Duodenal mucosa (tissue), 2 donors: Measurements from ENCODE around the gene CCBE1.

ENCODE experiments used
- H3K27ac ChIP-seq: one replicate; pipeline ENCODE4 v1.7.0; 2013; ENCODE audit warnings: low read depth, low read length
- H3K27me3 ChIP-seq, 2 donors: one replicate each; pipeline ENCODE4 v1.7.0; 2013; ENCODE audit warnings: low read length in 2 of 2, control low read depth in 1 of 2; ENCODE audit not compliant: insufficient read depth in 2 of 2, control insufficient read depth in 1 of 2
- H3K36me3 ChIP-seq, 2 donors: one replicate each; pipeline ENCODE4 v1.7.0; 2013; ENCODE audit warnings: low read length in 2 of 2, control low read depth in 1 of 2; ENCODE audit not compliant: insufficient read depth in 2 of 2, control insufficient read depth in 1 of 2
- H3K4me1 ChIP-seq, 2 donors: one replicate each; pipeline ENCODE4 v1.7.0; 2013; ENCODE audit warnings: low read length in 2 of 2, control low read depth in 1 of 2; ENCODE audit not compliant: insufficient read depth in 2 of 2, control insufficient read depth in 1 of 2
- H3K4me3 ChIP-seq, 2 donors: one replicate each; pipeline ENCODE4 v1.7.0; 2013; ENCODE audit warnings: low read length in 2 of 2, low read depth in 1 of 2
- H3K9ac ChIP-seq, 2 donors: one replicate each; pipeline ENCODE4 v1.7.0; 2013; ENCODE audit warnings: low read length in 2 of 2, low read depth in 1 of 2
- H3K9me3 ChIP-seq, 2 donors: one replicate each; pipeline ENCODE4 v1.7.0; 2013; ENCODE audit warnings: low read length in 2 of 2, control low read depth in 1 of 2; ENCODE audit not compliant: control insufficient read depth in 1 of 2

CCBE1 gene

DNA sequence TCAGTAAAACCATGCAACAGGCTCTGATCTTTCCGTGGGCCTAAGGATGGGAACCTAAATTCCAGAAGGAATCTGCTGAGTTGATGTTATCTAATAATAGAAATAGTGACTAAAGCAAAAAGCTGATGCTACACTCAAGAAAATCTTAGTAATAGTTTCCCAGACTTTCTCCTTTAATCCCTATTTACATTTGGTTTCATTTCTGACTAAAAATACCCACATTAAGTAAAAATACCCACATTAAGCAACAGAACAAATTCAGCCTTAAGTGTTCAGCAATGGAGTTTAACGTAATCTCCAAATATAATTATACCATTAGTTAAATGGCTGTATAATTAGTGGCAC lies 50.3 kb downstream of the CCBE1 start:
- no peak overlapping the region for H3K9ac ChIP-seq
- H3K9me3 ChIP-seq: no peaks in the 10 kb centered on the region
- H3K27me3 ChIP-seq: peaks cover 0 to 3% of the 10 kb centered on the region in 2 donors
- no peak overlapping the region for H3K4me3 ChIP-seq
- no peak overlapping the region for H3K27ac ChIP-seq
- no peaks in the 10 kb centered on the region for H3K36me3 ChIP-seq
- H3K4me1 ChIP-seq: no peaks in the 10 kb centered on the region

- Histone ChIP-seq H3K9ac (no peak overlapping the region), H3K36me3 (no peaks in the 10 kb centered on the region), H3K27ac (no peak overlapping the region), H3K9me3 (no peaks in the 10 kb centered on the region), H3K4me1 (no peaks in the 10 kb centered on the region), H3K4me3 (no peak overlapping the region), H3K27me3 (peaks cover 0 to 3% of the 10 kb centered on the region in 2 donors)
These were observed 50.8 kb downstream of the CCBE1 start for GRCh38 chr18:59646228-59646962.

DNA sequence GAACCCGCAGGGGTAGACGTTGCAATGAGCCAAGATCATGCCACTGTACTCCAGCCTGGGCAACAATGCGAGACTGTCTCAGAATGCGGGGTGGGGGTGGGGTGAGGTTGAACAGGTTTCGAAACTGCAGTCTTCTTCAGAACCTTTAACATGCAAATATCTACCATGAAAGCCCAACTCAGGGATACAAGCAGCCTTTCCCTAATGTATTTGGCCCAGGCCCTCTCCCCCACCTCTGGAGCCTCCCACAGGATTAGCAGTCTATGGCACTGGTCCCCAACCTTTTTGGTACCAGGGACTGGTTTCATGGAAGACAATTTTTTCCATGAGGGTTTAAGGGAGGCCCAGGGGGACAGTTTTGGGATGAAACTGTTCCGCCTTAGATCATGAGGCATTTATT lies 53.5 kb downstream of the CCBE1 start:
- Histone ChIP-seq H3K4me1 (no peaks in the 10 kb centered on the region), H3K9me3 (no peaks in the 10 kb centered on the region), H3K27ac (no peak overlapping the region)

GRCh38 chr18:59640721-59641120 lies 56.5 kb downstream of the CCBE1 start:
- H3K9ac ChIP-seq: no peak overlapping the region
- H3K36me3 ChIP-seq: no peaks in the 10 kb centered on the region
- H3K4me3 ChIP-seq: no peak overlapping the region
- no peaks in the 10 kb centered on the region for H3K27me3 ChIP-seq
- H3K4me1 ChIP-seq: no peaks in the 10 kb centered on the region
- no peak overlapping the region for H3K27ac ChIP-seq
- no peaks in the 10 kb centered on the region for H3K9me3 ChIP-seq

More for the DNA sequence above, 53.5 kb downstream of the CCBE1 start:
- Histone ChIP-seq H3K9ac (no peak overlapping the region), H3K27me3 (no peaks in the 10 kb centered on the region), H3K36me3 (no peaks in the 10 kb centered on the region), H3K4me3 (no peak overlapping the region)

GRCh38 chr18:59639821-59640220 lies 57.4 kb downstream of the CCBE1 start:
- Histone ChIP-seq H3K4me1 (no peaks in the 10 kb centered on the region), H3K4me3 (no peak overlapping the region), H3K36me3 (no peaks in the 10 kb centered on the region), H3K9ac (no peak overlapping the region), H3K27me3 (no peaks in the 10 kb centered on the region), H3K9me3 (no peaks in the 10 kb centered on the region), H3K27ac (no peak overlapping the region)

GRCh38 chr18:59639136-59639535 lies 58.1 kb downstream of the CCBE1 start:
- Histone ChIP-seq H3K9ac (no peak overlapping the region), H3K4me3 (no peak overlapping the region), H3K36me3 (no peaks in the 10 kb centered on the region), H3K27ac (no peak overlapping the region), H3K9me3 (no peaks in the 10 kb centered on the region), H3K4me1 (no peaks in the 10 kb centered on the region), H3K27me3 (no peaks in the 10 kb centered on the region)

DNA sequence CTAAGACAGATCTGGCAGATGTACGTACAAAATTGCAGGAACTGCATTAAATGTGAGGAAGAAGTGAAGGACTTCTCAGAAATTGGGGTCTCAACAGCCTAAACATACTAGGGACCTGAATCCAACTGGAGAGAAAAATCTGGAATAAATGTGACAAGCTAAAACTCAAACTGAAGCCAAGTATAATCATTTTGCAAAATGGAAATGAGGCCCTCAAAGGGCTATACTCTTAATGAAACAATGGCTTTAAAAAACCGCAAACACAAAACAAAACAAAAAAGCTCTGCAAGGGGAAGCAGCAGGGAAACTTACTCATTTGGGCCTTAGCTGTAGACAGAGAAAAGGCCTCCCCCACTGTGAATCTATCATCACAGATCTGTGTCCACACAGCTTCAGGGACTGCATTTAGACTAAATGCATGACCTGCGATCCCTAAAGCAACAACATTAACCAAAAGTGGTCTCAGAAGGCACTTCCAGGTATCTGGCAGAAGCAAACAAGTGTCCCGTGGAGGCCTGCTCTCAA lies 63.2 kb downstream of the CCBE1 start:
- Histone ChIP-seq H3K4me1 (no peaks in the 10 kb centered on the region), H3K9ac (no peak overlapping the region), H3K4me3 (no peak overlapping the region), H3K27ac (no peak overlapping the region), H3K36me3 (no peaks in the 10 kb centered on the region), H3K27me3 (no peaks in the 10 kb centered on the region), H3K9me3 (no peaks in the 10 kb centered on the region)

DNA sequence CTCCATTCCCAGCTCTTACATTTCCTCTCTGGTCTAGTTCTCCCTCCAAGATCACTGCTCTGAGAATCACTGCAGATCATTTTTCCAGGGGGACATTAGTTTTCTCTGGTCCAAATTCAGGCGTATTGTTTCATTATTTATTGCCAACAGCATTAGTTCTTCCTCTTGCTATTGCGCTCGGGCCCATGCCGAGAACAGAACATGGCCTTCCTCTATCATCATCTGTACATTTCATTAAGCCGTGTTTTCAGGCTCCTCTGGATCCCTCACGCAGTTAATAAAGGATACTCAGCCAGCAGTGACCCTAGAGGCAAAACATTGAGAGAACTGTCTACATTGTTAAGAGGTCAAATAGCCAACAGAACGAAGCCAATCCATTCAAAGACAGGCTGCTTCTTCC lies 63.9 kb downstream of the CCBE1 start:
- H3K27me3 ChIP-seq: no peaks in the 10 kb centered on the region
- no peaks in the 10 kb centered on the region for H3K36me3 ChIP-seq
- H3K27ac ChIP-seq: no peak overlapping the region
- H3K9me3 ChIP-seq: no peaks in the 10 kb centered on the region
- no peak overlapping the region for H3K4me3 ChIP-seq
- no peaks in the 10 kb centered on the region for H3K4me1 ChIP-seq
- H3K9ac ChIP-seq: no peak overlapping the region

- H3K36me3 ChIP-seq: no peaks in the 10 kb centered on the region
- H3K4me1 ChIP-seq: no peaks in the 10 kb centered on the region
- H3K27me3 ChIP-seq: no peaks in the 10 kb centered on the region
- H3K9me3 ChIP-seq: no peaks in the 10 kb centered on the region
- no peak overlapping the region for H3K4me3 ChIP-seq
- no peak overlapping the region for H3K9ac ChIP-seq
- H3K27ac ChIP-seq: no peak overlapping the region
These were observed 65.5 kb downstream of the CCBE1 start for GRCh38 chr18:59631583-59632181.

DNA sequence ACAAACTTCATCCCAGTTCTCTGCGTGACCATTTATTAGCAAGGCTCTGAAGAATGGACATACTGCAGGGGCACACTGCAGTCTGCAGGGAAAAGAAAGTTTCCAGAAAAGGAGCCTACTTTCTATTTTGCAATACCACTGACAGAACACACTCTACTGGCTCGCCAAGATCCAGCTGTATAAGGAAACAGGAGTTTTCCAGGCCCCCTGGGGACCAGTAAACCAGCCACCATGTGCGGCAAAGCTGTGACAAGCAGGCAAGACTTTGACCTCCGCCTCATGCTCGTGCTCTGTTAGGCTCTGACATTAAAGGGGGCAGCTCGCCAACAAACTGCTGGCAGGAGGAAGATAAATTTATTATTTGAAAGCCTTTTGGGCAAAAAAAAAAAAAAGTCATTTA lies 67.3 kb downstream of the CCBE1 start:
- no peak overlapping the region for H3K4me3 ChIP-seq
- H3K27ac ChIP-seq: no peak overlapping the region

More for the DNA sequence above, 67.3 kb downstream of the CCBE1 start:
- Histone ChIP-seq H3K4me1 (no peaks in the 10 kb centered on the region), H3K27me3 (no peaks in the 10 kb centered on the region), H3K9ac (no peak overlapping the region), H3K9me3 (no peaks in the 10 kb centered on the region), H3K36me3 (no peaks in the 10 kb centered on the region)
